Measurements from ENCODE around the gene SPOP.

DNA sequence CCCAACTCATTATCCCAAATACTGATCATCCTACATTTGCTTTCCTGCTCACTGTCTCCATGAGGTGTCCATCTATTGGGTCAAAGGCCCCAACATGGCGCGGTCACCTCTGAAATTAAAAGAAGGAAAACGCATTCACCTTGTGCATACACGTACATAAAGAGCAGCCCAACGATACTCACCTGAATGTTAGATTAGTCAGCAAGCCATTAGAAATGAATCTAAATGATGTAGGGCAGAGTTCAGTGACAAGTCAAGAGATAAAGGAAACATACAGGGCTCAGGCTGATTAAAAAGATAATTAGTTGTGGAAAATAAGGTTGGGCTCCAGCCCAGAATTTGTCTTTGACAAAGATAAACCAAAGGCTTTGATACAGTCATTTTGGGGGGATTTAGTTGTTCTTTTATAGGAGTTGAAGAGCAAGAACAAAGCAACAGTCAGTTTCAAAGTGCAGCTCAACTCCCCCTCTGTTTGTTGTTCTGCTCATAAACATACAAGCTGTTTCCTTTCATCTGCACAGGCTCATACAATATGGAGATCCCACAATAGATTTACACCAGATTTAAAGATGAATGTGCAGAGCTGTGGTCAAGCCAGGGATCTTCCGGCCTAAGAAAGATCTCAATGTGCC is 81.2 kb downstream of the SPOP start:
- TF ChIP-seq, protein P1, sequence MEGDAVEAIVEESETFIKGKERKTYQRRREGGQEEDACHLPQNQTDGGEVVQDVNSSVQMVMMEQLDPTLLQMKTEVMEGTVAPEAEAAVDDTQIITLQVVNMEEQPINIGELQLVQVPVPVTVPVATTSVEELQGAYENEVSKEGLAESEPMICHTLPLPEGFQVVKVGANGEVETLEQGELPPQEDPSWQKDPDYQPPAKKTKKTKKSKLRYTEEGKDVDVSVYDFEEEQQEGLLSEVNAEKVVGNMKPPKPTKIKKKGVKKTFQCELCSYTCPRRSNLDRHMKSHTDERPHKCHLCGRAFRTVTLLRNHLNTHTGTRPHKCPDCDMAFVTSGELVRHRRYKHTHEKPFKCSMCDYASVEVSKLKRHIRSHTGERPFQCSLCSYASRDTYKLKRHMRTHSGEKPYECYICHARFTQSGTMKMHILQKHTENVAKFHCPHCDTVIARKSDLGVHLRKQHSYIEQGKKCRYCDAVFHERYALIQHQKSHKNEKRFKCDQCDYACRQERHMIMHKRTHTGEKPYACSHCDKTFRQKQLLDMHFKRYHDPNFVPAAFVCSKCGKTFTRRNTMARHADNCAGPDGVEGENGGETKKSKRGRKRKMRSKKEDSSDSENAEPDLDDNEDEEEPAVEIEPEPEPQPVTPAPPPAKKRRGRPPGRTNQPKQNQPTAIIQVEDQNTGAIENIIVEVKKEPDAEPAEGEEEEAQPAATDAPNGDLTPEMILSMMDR (IDR thresholded peaks at IDR 0.05), result no peak
- TF ChIP-seq POLR2A (IDR thresholded peaks at IDR 0.05), result no peak
